Activated T-cell treated with anti-CD3 and anti-CD28 coated beads, Interleukin-2, amount 50 U/mL, for 4 hours (primary cell): ENCODE data around the gene UCHL3. TPM values are rescaled to one million over a fixed set of nuclear protein-coding genes. Genes with fewer than 3 reads are reported as not detected.
A peak's percentile ranks its signal among the peaks of the same experiment; 100 is the strongest.
"Not testable (repeated sequence)": the region's sequence is repeated elsewhere in the genome, so short reads cannot be mapped to it uniquely, and the experiment has no call there.

Source experiments
- ATAC-seq, 2 donors: fragments of 200-7000 bp; cut with Tn5 transposase; one replicate each; pipeline ENCODE4 v1.10.0; 2021
- DNase-seq: peaks from one replicate; pipeline ENCODE4 v3.0.0-alpha.2; 2020
- H3K27me3 Mint-ChIP-seq: one replicate; pipeline ENCODE4 v1.8.0; 2021; ENCODE audit warnings: low read depth, mixed read lengths
- H3K36me3 Mint-ChIP-seq: one replicate; pipeline ENCODE4 v1.8.0; 2022; ENCODE audit warnings: mixed read lengths; ENCODE audit not compliant: insufficient read depth
- H3K4me1 Mint-ChIP-seq: one replicate; pipeline ENCODE4 v1.8.0; 2021; ENCODE audit warnings: low read depth, mixed read lengths
- H3K4me3 Mint-ChIP-seq: one replicate; pipeline ENCODE4 v1.8.0; 2021; ENCODE audit warnings: mild to moderate bottlenecking, moderate library complexity, mixed read lengths
- H3K9me3 Mint-ChIP-seq: one replicate; pipeline ENCODE4 v1.8.0; 2021; ENCODE audit warnings: mixed read lengths
- total RNA-seq, 3 donors: library from RNA; stranded (reverse); gene quantifications; one replicate each; pipeline ENCODE4 v1.2.1, GENCODE V29; 2021

The UCHL3 gene
- total RNA-seq, 3 donors from 2014 or later = 48.7 to 56.6 (median 51.9) TPM

DNA sequence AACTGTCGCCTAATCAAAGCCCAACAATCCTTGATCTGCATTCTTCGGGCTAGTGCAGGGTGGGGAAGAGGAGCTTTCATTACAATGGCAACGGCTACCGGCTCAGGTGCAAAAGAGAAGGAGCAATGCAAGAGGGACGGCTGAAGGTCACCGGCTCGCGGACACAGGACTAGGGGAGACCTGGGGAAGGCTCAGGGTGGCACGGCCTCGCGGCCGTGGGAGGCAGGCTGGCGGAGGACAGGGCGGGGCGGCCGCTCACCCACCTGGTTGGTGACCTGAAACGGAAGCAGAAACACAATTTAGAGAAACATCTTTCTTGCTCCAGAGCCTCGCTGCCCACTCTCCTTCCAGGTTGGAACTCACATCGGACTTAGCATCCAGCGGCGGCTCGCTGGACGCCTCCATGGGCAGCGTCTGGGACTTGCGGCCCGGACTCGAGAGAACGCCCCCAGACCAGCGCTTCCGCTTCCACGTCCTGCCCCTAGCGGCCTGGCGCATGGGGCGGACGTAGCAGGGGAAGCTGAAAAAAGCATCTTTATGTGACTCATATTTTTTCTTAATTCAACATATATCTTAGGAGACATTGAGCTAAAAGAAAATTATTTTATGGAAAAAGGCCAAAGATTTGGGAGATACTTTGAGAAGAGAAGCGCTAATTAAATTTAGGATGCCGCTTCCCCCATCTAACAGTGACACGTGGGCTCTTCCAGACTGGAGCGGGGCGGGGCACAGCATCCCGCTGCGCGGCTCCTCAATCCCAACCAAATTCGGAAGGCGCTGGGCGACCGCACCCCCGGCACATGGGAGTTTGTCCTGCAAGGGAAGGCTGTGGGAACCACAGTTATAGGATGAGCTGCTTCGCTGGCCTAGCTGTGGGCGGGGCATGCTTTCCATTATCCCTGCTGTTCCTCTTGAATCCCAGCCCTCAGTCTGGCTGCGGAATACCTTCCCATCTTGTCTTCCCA lies 11.9 kb upstream of the UCHL3 start, which contains the start of gene COMMD6:
TSS of gene COMMD6 (minus strand) at position 441 of the 965 bp plus-strand sequence. CDS start at position 405, 36 bp downstream.
- Mint-ChIP-seq H3K9me3 (no peaks in the 10 kb centered on the region), H3K36me3 (peaks cover 13% of the 10 kb centered on the region)
- ATAC-seq = peak; percentile 96

DNA sequence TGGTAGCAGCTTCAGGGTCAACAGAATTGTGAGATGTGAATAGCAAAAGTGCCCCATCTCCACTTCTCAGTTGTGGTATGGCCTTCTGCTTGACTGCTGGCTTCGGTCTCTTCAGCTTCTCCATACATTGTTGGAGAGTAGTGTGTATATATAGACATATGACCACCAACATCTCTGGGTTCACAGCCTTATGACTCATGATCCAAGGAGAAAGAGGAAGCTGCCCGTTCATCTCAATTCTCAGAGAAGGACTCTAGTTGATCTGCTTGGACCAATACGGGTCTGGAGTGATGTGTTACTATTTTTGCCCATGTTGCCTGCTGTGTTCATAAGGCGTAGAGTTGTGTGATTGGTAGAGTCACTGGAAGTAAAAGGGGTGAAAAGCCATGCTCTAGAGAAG lies 8.3 kb upstream of the UCHL3 start:
- no peaks in the 10 kb centered on the region for H3K9me3 Mint-ChIP-seq
- ATAC-seq (no peak), DNase-seq (no peak)
- H3K36me3 Mint-ChIP-seq = peaks cover under 1% of the 10 kb centered on the region
- no peaks in the 10 kb centered on the region for H3K27me3 Mint-ChIP-seq
- no peak overlapping the region for H3K4me3 Mint-ChIP-seq
- peaks cover 16% of the 10 kb centered on the region for H3K4me1 Mint-ChIP-seq

More for the DNA sequence above, 11.9 kb upstream of the UCHL3 start, which contains the start of gene COMMD6:
- no peaks in the 10 kb centered on the region for H3K27me3 Mint-ChIP-seq
- peak within 1 kb of the TSS; percentile 95 for H3K4me3 Mint-ChIP-seq
- DNase-seq = peak; percentile 51
- peaks cover 39% of the 10 kb centered on the region for H3K4me1 Mint-ChIP-seq

DNA sequence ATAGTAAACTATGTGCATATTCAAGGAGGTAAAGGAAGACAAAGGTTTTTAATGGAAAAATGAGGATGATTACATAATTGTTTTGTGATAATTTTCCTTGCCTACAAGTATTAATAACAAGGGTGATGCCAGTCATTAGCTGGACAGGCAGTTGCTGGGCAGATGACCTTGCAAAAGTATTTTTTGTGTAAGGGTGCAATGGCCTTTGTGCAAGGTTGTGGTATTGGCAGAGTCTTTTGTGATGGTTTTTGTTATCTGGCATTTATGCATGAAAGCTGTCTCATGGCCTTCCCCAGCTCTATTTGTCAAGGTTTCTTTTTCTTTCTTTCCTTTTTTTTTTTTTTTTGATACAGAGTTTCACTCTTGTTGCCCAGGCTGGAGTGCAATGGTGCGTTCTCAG lies 7.6 kb upstream of the UCHL3 start:
- peaks cover 9% of the 10 kb centered on the region for H3K4me1 Mint-ChIP-seq
- H3K4me3 Mint-ChIP-seq = no peak overlapping the region
- no peak for ATAC-seq
- no peaks in the 10 kb centered on the region for H3K36me3 Mint-ChIP-seq
- no peak for DNase-seq
- no peaks in the 10 kb centered on the region for H3K9me3 Mint-ChIP-seq
- no peaks in the 10 kb centered on the region for H3K27me3 Mint-ChIP-seq

DNA sequence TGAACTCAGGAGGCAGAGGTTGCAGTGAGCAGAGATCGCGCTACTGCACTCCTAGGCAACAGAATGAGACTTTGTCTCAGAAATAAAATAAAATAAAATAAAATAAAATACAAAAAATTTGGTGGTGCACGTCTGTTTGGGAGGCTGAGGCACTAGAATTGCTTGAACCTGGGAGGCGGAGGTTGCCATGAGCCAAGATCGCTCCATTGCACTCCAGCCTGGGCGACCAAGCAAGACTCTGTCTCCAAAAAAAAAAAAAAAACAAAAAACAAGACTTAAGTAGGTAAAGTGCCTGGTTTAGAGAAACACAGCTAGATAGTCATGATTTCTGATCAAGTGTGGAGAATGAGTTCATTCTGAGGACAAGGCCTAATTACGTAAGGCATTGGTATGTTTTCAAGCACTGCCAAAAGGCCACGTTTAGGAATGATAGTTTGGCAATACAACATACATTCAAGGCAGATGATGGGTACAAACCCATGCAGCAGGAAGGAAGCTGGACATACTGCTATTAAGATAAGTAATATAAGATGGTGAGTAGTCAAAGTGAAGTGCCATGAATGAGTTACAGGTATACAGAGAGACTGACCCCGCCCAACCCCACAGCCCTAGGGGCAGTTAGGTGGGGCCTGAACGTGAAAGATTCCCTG lies 4.8 kb upstream of the UCHL3 start:
- Mint-ChIP-seq H3K9me3 (no peaks in the 10 kb centered on the region), H3K4me1 (peaks cover 8% of the 10 kb centered on the region), H3K27me3 (no peaks in the 10 kb centered on the region), H3K36me3 (no peaks in the 10 kb centered on the region), H3K4me3 (no peak overlapping the region)
- DNase-seq (no peak), ATAC-seq (no peak)

DNA sequence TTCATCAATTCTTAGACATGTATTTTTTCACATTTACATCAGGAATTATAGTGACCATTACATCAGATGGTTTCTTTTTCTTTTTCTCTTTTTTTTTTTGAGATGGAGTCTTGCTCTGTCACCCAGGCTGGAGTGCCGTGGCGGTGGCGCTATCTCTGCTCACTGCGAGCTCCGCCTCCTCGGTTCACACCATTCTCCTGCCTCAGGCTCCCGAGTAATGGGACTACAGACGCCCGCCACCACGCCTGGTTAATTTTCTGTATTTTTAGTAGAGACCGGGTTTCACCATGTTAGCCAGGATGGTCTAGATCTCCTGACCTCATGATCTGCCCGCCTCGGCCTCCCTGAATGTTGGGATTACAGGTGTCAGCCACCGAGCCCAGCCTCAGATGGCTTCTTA lies 4.2 kb upstream of the UCHL3 start:
- H3K36me3 Mint-ChIP-seq, H3K4me3 Mint-ChIP-seq, H3K9me3 Mint-ChIP-seq, DNase-seq, H3K27me3 Mint-ChIP-seq, ATAC-seq: not testable (repeated sequence)
- peaks cover 12% of the 10 kb centered on the region for H3K4me1 Mint-ChIP-seq

DNA sequence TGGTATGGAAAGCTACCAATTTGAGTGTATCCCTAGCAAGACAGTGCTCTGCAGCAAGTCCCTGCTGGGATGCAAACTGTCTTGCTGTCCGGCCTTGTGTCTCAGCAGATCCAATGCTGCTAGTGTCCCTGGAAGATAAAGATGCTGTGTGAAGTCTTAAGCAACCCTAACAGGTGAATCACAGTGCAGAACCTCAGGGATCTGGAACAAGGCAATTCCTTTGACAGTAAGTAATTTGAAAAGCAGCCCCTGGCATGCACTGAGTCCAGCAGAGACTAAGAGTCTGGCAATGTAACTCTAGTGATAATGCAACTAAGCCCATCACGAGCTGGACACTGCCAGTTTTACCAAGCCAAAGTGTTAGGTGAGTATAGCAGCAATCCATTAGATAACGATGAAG lies 1.7 kb upstream of the UCHL3 start:
- H3K36me3 Mint-ChIP-seq = no peaks in the 10 kb centered on the region
- no peak overlapping the region for H3K4me3 Mint-ChIP-seq
- H3K9me3 Mint-ChIP-seq = no peaks in the 10 kb centered on the region
- H3K27me3 Mint-ChIP-seq = no peaks in the 10 kb centered on the region
- ATAC-seq (no peak), DNase-seq (no peak)
- H3K4me1 Mint-ChIP-seq = peaks cover 26% of the 10 kb centered on the region

DNA sequence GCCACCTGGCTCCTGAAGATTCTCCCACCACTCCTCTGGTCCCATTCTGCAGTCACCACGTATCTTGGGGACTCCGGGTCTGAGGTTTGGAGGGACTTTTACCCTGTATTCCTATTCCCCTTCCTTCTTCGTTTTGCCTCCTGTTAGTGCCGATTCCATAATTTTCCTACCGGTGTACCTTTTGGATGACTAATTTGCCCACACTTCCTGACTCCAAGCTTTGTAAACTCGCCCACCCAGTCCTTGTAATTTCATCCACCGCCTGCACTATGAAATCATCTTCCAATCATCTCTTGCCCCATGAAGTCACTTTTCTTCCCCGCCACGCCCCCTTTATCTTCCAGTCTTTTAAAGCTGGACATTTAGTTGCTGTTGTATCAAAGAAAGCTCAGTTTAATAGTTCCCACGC lies 572 bp downstream of the UCHL3 start:
- peak in 1 of 2 donors; percentile 9 for ATAC-seq
- H3K4me1 Mint-ChIP-seq = peaks cover 46% of the 10 kb centered on the region
- DNase-seq = no peak
- no peaks in the 10 kb centered on the region for H3K27me3 Mint-ChIP-seq
- no peaks in the 10 kb centered on the region for H3K9me3 Mint-ChIP-seq
- H3K4me3 Mint-ChIP-seq = peak overlapping the region; percentile 94
- peaks cover 21% of the 10 kb centered on the region for H3K36me3 Mint-ChIP-seq

DNA sequence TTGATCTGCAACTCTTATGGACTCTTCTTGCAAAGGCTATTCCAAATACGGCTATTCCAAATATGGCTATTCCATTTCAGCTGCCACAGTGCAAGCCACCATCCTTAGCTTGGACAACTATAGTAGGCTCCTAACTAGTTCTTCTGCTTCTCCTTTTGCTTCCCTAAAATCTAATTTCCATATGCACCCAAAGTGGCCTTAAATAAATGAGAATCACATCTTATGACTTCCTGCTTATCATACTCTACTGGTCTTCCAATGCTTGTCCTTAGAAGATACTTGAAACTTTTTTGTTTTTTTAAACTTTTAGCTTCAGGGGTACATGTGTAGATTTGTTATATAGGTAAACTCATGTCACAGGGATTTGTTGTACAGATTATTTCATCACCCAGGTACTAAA lies 4.9 kb downstream of the UCHL3 start:
- DNase-seq = no peak
- Mint-ChIP-seq H3K4me1 (peaks cover 62% of the 10 kb centered on the region), H3K36me3 (peaks cover 27% of the 10 kb centered on the region), H3K9me3 (no peaks in the 10 kb centered on the region), H3K4me3 (no peak overlapping the region), H3K27me3 (no peaks in the 10 kb centered on the region)
- ATAC-seq = no peak

DNA sequence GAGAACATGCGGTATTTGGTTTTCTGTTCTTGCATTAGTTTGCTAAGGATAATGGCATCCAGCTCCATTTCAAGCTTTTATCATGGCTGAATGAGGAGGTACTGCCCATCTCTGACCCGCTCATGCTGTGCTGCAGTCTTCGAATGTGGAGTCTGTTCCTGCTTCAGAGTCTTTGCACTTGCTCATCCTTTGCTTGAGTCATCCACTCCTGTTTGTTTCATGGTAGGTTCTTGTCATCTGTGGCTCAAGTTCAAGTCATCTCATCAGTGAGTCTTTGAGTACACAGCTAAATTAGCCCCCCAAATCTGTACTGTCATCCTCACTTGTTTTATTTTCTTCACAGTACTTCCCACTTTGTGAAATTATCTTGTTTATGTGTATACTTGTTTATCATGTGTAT lies 5.4 kb downstream of the UCHL3 start:
- H3K27me3 Mint-ChIP-seq = no peaks in the 10 kb centered on the region

DNA sequence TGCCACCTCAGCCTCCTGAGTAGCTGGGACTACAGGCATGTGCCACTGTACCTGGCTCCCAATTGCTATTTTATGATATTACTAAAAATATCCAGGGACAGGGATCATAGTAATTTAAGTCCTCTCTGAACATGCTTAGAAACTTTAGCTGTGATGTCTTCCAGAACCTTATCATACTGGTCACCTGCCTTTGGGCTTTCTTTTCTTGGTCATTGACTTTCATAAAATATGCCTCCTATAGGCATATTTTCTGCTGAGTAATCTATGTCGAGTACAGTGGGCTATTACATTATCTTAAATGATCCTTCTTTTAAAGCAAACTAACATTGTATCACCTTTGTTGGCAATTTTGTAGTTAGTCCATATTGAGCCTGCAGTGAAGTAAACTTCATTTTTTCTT lies 6.2 kb downstream of the UCHL3 start:
- H3K9me3 Mint-ChIP-seq = no peaks in the 10 kb centered on the region
- peaks cover 57% of the 10 kb centered on the region for H3K4me1 Mint-ChIP-seq
- H3K4me3 Mint-ChIP-seq = no peak overlapping the region

More for the DNA sequence above, 5.4 kb downstream of the UCHL3 start:
- H3K9me3 Mint-ChIP-seq = no peaks in the 10 kb centered on the region
- peaks cover 27% of the 10 kb centered on the region for H3K36me3 Mint-ChIP-seq
- H3K4me1 Mint-ChIP-seq = peaks cover 62% of the 10 kb centered on the region
- DNase-seq (no peak), ATAC-seq (peak; percentile 68 to 73)
- H3K4me3 Mint-ChIP-seq = no peak overlapping the region

DNA sequence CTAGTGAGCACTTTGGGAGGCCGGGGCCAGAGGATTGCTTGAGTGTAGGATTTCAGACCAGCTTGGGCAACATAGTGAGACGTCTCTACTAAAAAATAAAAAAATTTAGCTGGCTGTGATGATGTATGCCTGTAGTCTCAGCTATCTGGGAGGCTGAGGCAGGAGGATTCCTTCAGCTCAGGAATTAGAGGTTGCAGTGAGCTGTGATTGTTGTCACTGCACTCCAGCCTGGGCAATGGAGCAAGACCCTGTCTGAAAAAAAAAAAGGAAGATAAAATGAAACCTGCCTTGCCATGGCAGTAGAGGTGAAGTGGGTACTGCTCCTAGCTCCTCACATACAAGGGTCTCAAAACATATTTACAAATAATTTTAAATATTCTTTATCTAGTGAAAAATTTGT lies 7.4 kb downstream of the UCHL3 start:
- no peak for DNase-seq
- peaks cover 32% of the 10 kb centered on the region for H3K36me3 Mint-ChIP-seq
- no peak overlapping the region for H3K4me3 Mint-ChIP-seq
- no peaks in the 10 kb centered on the region for H3K9me3 Mint-ChIP-seq
- H3K27me3 Mint-ChIP-seq = no peaks in the 10 kb centered on the region
- peaks cover 49% of the 10 kb centered on the region for H3K4me1 Mint-ChIP-seq
- ATAC-seq = no peak

More for the DNA sequence above, 6.2 kb downstream of the UCHL3 start:
- ATAC-seq = no peak
- DNase-seq = no peak
- H3K36me3 Mint-ChIP-seq = peaks cover 32% of the 10 kb centered on the region
- H3K27me3 Mint-ChIP-seq = no peaks in the 10 kb centered on the region

DNA sequence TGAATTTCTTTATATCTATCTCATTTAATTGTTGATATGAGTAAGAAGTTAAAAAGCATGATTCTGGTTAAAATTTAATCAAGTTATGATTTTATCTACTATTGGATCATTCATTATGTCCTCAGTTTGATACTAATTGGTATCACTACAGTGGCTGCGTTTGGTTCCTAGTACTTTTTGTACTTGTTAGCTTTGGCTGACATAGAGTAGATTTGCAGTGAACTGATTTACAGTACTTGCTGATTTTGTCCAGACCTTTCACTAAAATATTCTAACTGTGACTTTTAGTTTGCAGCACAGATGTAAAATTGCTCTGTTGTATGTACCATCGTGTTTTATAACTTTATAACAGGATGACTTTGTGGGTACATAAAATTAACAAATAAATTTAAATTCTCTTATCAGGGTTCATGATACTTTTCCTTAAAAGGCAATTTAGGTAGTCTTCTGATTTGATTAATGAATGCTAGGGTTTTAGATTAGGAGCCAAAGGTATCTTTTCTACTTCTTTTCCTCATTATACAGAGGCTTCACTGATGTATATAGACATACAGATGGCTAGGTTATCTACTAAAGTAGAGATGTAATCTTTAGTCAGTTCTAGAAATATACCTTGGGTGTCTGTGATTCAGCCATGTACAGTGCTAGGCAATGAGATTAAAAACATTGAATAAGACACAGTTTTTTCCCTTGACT lies 8.7 kb downstream of the UCHL3 start:
- peaks cover 45% of the 10 kb centered on the region for H3K4me1 Mint-ChIP-seq

DNA sequence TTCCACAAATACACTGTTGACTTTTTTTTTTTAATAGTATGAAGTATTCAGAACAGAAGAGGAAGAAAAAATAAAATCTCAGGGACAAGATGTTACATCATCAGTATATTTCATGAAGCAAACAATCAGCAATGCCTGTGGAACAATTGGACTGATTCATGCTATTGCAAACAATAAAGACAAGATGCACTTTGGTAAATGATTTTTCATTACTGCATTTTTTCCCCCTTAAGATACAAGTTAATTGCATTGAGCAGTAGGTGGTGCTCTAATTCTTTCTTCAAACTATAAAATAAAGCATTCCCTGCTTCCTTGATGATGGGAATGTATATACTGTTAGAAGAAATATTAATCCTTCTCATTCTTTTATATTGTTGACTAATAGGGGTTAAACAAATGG lies 17.1 kb downstream of the UCHL3 start:
- H3K9me3 Mint-ChIP-seq = no peaks in the 10 kb centered on the region
- no peaks in the 10 kb centered on the region for H3K27me3 Mint-ChIP-seq
- DNase-seq (no peak), ATAC-seq (no peak)
- peaks cover 30% of the 10 kb centered on the region for H3K36me3 Mint-ChIP-seq
- no peak overlapping the region for H3K4me3 Mint-ChIP-seq
- H3K4me1 Mint-ChIP-seq = peaks cover 1% of the 10 kb centered on the region

More for the DNA sequence above, 8.7 kb downstream of the UCHL3 start:
- ATAC-seq (peak in 1 of 2 donors; percentile 34), DNase-seq (no peak)
- no peaks in the 10 kb centered on the region for H3K27me3 Mint-ChIP-seq
- H3K9me3 Mint-ChIP-seq = no peaks in the 10 kb centered on the region
- H3K4me3 Mint-ChIP-seq = no peak overlapping the region
- peaks cover 29% of the 10 kb centered on the region for H3K36me3 Mint-ChIP-seq

DNA sequence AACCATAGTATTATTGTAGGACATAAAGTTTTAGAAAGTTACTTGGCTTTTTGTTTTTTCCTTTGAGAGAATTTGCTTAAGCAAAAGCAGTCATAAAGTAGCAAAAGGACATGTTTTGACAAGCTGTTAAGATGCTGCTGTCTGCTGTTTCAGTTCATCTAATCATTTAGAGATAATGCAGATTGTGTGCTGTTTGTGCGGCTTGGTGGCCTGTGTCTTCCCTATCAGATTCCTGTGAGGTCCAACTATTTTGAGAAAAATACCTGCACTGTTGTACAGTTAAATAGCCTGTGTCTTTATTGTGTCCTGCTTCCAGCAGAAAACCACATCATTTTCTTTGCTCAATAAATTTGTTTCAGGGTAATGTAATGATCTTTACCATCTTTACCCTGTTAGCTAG lies 20.0 kb downstream of the UCHL3 start:
- H3K27me3 Mint-ChIP-seq = no peaks in the 10 kb centered on the region
- peaks cover 47% of the 10 kb centered on the region for H3K36me3 Mint-ChIP-seq
- H3K4me1 Mint-ChIP-seq = peaks cover 1% of the 10 kb centered on the region
- no peak for DNase-seq
- H3K9me3 Mint-ChIP-seq = no peaks in the 10 kb centered on the region
- H3K4me3 Mint-ChIP-seq = no peak overlapping the region
- no peak for ATAC-seq
